ENCODE results near the gene HSPA4. TPM values are rescaled to one million over a fixed set of nuclear protein-coding genes. Genes with fewer than 3 reads are reported as not detected.

HSPA4 gene
- total and polyA plus RNA-seq, 2 of the 4 experiments (the other 2 are of a cell fraction), result 34.9 to 120 TPM

DNA sequence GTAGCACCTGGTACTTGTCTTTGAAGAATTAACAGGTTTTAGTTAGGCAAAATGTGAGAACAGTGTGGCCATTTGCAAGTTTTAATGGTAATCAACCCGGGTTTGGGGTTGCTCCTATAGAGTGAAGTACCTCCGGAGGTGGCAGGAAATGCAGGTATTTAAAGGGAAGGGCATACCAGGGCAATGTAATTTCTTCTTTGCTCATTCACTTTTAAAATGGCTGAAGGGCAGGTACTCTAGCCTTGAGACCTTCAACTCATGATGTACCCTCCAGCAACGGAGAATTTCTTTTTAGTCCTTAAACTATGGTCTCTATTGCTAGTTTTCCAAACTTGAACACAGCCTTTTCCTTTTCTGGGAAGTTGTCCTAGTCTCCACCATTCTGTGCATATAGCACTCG lies 1.3 kb upstream of the HSPA4 start:
- H3K4me1 ChIP-seq (ENCODE audit: control insufficient read depth, insufficient read depth, low read length), result peaks cover 5% of the 10 kb centered on the region
- H3K9ac ChIP-seq (ENCODE audit: low read depth, low read length), result peak overlapping the region; percentile 91
- H3K9me3 ChIP-seq (ENCODE audit: control insufficient read depth, insufficient read depth, low read length), result no peaks in the 10 kb centered on the region
- DNase-seq (no peak), ATAC-seq (ENCODE audit: low read depth) (no peak)
- peak overlapping the region; percentile 85 for H2AK5ac ChIP-seq (ENCODE audit: low read depth, low read length)
- no peak overlapping the region for H2BK15ac ChIP-seq (ENCODE audit: low read depth, low read length)
- peak overlapping the region; percentile 97; the same call in 1 of the 2 replicates for H3K56ac ChIP-seq (ENCODE audit: extremely low read depth, insufficient read depth, low read length)
- H3K27ac ChIP-seq (ENCODE audit: insufficient read depth, low read length), result no peak overlapping the region
- H4K20me1 ChIP-seq (ENCODE audit: insufficient read depth, low read length), result peaks cover 33% of the 10 kb centered on the region
- H4K8ac ChIP-seq (ENCODE audit: low read depth in 2 of 2, low read length in 2 of 2), result peak overlapping the region; percentile 99
- no peak overlapping the region for H2AFZ ChIP-seq (replicated peaks; ENCODE audit: low read length, poor library complexity)
- H3K79me1 ChIP-seq (ENCODE audit: low read depth in 1 of 2, low read length in 2 of 2), result peaks cover 15 to 34% of the 10 kb centered on the region in 2 experiments
- no peaks in the 10 kb centered on the region for H3K36me3 ChIP-seq (ENCODE audit: control insufficient read depth, insufficient read depth, low read length)
- no peak overlapping the region for H3K18ac ChIP-seq (ENCODE audit: low read depth, low read length)
- peak overlapping the region; percentile 92 for H3K4me2 ChIP-seq (ENCODE audit: low read depth, low read length)
- intact Hi-C loops (cut with micrococcal nuclease), result loop anchor here (2.0 kb wide), 2 partner anchors 24 to 88 kb away; partner anchors contain the start of genes AFF4 and ZCCHC10
- H2BK20ac ChIP-seq (ENCODE audit: low read depth, low read length), result no peak overlapping the region
- in situ Hi-C loops (cut with MboI; ENCODE audit: low sequenced_read_pairs), result no loop called here
- dilution Hi-C loops (cut with HindIII; ENCODE audit: low sequenced_read_pairs, unreplicated experiment), result no loop called here
- no peaks in the 10 kb centered on the region for H3K27me3 ChIP-seq (ENCODE audit: control insufficient read depth, insufficient read depth, low read length)
- peak overlapping the region; percentile 92 for H2BK5ac ChIP-seq (ENCODE audit: low read depth, low read length, poor library complexity, severe bottlenecking)
- no TSS peak for BruUV-seq (replicated peaks)
- H2AK9ac ChIP-seq (replicated peaks; ENCODE audit: low read depth, low read length, poor library complexity), result peak overlapping the region; percentile 31
- WGBS, 2 experiments (ENCODE audit: extremely low coverage in 2 of 2, insufficient read length in 1 of 2), result 80% methylated on average over 1 of the region's 4 CpGs; no CpG with 5 or more reads in 1 of the 2 experiments
- peak overlapping the region; percentile 100; the same call in 1 of the 2 replicates for H3K23ac ChIP-seq (ENCODE audit: low read depth, low read length)
- peak overlapping the region; percentile 51; the same call in 1 of the 2 replicates for H3K4me3 ChIP-seq (ENCODE audit: insufficient read depth, low read depth, low read length)
- H2BK120ac ChIP-seq (ENCODE audit: low read depth, low read length), result no peak overlapping the region
- ChIA-PET CTCF (no interaction called here), POLR2A (ENCODE audit: unreplicated experiment) (no interaction called here)
- peak overlapping the region; percentile 99 for H3K14ac ChIP-seq (replicated peaks; ENCODE audit: low read depth, low read length)
- peak overlapping the region; percentile 99; the same call in 1 of the 2 replicates for H3K4ac ChIP-seq (ENCODE audit: low read depth, low read length)
- peaks cover 11% of the 10 kb centered on the region for H3K9me1 ChIP-seq (ENCODE audit: insufficient read depth, low read length)
- H4K91ac ChIP-seq (ENCODE audit: insufficient read depth, low read depth, low read length), result peak overlapping the region; percentile 44; the same call in 1 of the 2 replicates
- TF ChIP-seq, protein P1, sequence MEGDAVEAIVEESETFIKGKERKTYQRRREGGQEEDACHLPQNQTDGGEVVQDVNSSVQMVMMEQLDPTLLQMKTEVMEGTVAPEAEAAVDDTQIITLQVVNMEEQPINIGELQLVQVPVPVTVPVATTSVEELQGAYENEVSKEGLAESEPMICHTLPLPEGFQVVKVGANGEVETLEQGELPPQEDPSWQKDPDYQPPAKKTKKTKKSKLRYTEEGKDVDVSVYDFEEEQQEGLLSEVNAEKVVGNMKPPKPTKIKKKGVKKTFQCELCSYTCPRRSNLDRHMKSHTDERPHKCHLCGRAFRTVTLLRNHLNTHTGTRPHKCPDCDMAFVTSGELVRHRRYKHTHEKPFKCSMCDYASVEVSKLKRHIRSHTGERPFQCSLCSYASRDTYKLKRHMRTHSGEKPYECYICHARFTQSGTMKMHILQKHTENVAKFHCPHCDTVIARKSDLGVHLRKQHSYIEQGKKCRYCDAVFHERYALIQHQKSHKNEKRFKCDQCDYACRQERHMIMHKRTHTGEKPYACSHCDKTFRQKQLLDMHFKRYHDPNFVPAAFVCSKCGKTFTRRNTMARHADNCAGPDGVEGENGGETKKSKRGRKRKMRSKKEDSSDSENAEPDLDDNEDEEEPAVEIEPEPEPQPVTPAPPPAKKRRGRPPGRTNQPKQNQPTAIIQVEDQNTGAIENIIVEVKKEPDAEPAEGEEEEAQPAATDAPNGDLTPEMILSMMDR (conservative IDR thresholded peaks at IDR 0.05; ENCODE audit: low read depth, low read length), result no peak
- TF ChIP-seq CHD1 (IDR thresholded peaks at IDR 0.05; ENCODE audit: low read depth, low read length) (no peak), MAZ (IDR thresholded peaks at IDR 0.05; ENCODE audit: borderline replicate concordance, low read depth, low read length) (no peak), RFX5 (IDR thresholded peaks at IDR 0.05; ENCODE audit: low read depth, low read length) (no peak)
- H4K5ac ChIP-seq (ENCODE audit: low read depth, low read length), result peak overlapping the region; percentile 80; the same call in 1 of the 2 replicates
